GM18868 (cell line): ENCODE measurements around the gene PRMT1.
A peak's percentile ranks its signal among the peaks of the same experiment; 100 is the strongest.

Source experiments
- ATAC-seq: cut with Tn5 transposase; IDR thresholded peaks from one replicate; pipeline ENCODE4 v1.9.1; 2021; ENCODE audit warnings: mild to moderate bottlenecking, moderate library complexity; ENCODE audit not compliant: unreplicated experiment

Gene PRMT1

GRCh38 chr19:49651029-49651819 is 25.8 kb upstream of the PRMT1 start:
- ATAC-seq, result no peak

DNA sequence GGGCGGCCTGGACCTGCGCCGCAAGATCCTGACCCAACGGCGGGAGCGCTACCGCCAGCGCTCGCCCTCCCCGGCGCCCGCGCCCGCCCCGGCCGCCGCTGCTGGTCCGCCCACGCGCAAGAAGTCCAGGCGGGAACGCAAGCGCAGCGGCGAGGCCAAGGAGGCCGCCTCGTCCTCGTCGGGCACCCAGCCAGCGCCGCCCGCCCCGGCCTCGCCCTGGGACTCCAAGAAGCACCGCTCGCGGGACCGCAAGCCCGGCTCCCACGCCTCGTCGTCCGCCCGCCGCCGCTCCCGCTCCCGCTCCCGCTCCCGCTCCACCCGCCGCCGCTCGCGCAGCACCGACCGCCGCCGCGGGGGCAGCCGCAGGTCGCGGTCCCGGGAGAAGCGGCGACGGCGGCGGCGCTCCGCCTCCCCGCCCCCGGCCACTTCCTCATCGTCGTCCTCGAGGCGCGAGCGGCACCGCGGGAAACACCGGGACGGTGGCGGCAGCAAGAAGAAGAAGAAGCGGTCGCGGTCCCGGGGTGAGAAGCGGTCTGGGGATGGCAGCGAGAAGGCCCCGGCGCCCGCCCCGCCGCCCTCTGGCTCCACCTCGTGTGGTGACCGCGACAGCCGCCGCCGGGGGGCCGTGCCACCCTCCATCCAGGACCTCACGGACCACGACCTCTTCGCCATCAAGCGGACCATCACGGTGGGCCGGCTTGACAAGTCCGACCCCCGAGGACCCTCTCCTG is 25.1 kb upstream of the PRMT1 start:
- ATAC-seq, result no peak

GRCh38 chr19:49652551-49653465 is 24.3 kb upstream of the PRMT1 start:
- no peak for ATAC-seq

GRCh38 chr19:49653466-49653806 is 23.6 kb upstream of the PRMT1 start:
- no peak for ATAC-seq

DNA sequence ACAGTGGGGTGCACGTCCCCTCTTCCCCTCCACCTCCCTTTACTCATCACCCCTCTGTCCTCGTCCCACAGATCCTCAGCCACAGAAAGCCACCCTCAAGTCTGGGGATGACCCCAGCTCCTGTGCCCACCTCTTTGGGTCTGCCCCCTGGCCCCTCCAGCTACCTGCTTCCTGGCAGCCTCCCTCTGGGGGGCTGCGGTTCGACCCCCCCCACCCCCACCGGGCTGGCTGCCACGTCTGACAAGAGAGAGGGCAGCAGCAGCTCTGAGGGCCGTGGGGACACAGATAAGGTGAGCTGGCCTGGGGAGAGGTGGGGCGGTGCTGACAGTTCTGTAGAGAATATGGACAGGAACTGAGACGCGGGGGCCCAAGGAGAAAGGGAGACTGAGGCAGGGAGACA is 22.5 kb upstream of the PRMT1 start:
- no peak for ATAC-seq

- no peak for ATAC-seq
These were observed 21.3 kb upstream of the PRMT1 start for GRCh38 chr19:49655570-49656455.

DNA sequence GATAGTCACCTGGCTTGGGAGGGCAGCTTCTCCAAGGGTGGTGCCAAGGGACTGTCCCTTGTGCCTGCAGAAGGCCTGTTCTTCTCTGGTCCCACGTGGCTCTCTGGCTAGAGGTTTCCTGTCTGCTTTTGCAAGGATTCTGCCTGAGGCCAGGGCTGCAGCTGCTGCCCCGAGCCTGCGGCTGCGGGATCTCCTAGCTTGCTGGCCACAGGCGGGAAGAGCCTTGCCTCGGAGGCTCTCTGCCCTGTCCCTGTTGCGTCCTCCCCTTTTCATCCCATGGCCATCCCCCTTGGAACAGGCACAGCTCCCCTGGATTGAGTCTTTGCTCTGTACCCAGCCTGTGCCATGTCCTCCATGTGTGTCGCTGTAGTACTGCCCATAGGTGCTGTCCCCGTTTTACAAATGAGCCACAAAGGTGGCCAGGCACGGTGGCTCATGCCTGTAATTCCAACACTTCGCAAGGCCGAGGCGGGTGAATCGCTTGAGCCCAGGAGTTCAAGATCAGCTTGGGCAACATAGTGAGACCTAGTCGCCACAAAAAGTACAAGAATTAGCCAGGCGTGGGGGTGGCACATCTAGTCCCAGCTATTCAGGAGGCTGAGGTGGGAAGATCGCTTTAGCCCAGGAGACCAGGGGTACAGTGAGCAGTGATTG is 20.5 kb upstream of the PRMT1 start:
- no peak for ATAC-seq

DNA sequence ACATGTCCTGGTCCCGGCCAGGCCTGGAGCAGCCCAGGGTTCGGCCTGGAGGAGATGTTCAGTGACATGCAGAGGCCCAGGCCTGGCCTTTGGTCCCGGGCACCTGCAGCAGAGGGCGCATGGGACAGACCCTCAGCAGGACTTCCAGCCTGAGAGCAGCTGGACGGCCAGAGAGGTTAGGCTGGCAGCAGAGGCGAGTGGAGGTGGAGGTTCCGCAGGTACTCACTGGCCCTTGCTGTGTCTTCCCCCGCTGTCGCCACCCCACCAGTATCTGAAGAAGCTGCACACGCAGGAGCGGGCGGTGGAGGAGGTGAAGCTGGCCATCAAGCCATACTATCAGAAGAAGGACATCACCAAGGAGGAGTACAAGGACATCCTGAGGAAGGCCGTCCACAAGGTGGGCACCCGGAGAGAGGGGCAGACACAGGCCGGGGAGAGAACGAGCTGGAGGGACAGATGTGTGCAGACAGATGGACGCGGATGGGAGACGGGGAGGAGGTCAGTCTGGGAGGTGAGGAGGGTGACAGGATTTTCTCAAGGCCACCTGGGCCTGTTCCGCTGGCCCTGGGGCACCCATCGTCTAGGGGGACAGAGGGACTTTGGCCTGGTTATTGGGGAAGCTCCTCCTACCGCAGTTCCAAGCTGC is 19.5 kb upstream of the PRMT1 start:
- ATAC-seq, result no peak

DNA sequence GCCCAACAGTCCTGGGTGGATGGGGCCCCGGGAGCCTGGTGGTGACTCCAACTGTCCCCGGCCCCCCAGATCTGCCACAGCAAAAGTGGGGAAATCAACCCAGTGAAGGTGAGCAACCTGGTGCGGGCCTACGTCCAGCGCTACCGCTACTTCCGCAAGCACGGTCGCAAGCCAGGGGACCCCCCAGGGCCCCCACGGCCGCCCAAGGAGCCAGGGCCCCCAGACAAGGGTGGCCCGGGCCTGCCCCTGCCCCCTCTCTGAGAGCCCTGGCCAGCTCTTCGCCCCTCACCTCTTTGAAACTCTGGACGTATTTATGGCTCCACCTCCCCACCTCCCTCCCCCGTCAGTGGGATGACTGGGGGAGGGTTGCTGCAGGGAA is 18.9 kb upstream of the PRMT1 start:
- no peak for ATAC-seq

DNA sequence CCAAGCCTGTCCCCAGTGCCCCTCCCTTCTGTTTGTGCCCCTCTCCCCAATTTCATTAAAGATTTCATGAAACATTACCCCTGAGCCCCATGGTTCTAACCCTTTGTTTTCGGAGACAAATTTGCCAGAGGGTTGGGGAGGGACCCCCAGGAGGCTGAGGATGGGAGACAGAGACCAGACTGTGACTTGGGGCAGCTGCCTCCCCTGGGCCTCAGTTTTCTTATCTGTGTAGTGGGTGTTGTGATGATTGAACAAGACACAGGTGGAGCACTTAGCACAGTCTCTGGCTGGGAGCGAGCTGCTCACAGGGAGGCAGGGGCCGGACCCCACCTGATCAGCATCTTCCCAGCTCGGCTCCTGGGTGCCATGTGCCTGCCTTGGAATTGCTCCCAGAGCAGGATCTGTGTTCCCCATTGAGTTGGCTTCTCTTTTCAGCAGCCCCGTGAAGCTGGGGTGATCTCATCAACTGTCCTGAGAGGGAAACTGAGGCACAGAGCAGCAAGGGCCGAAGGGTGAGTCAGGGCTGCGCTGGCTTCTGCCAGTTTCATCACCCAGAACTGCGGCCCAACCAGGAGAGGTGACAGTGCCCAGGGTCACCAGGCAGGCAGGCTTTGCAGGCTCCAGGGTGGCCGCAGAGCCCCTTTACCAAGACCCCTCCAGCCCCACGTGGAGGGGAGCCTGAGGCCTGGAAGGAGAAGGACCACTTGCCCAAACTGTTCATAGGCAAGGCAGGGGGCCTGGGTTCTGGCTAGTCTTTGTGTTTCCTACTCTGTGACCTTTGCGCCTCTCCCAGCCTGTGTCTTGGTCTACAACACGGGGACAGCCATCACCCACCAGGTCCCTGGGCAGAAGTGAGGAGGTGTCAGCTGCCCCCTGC is 18.3 kb upstream of the PRMT1 start:
- no peak for ATAC-seq

DNA sequence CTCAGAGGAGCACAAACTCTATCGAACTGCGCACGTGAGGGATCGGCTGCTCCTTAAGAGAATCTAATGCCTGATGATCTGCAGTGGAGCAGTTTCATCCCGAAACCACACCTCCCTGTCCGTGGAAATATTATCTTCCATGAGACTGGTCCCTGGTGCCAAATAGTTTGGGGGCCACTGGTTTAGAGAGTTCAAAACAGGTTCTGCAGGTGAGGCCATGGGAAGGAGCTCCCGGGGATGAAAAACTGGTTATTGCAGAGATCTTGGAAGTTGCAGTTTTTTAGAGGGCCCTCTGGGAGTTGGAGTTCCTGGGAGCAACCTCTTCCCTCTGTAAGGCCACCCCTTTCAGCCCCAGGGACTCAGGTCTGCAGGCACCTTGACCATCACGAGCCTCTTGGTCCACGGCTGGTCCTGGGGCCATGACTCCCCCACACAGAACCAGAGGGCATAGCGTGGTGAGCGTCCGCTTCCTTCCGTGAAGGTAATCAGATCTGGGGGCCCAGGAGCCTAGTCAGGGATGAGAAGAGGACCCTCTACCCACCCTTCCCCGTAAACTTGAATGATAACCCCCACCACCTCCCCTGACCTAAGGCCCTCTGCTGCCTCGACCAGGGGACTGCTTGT is 16.6 kb upstream of the PRMT1 start:
- ATAC-seq, result no peak

- no peak for ATAC-seq
These were observed 15.1 kb upstream of the PRMT1 start for GRCh38 chr19:49662011-49662410.

GRCh38 chr19:49663224-49663623 is 13.8 kb upstream of the PRMT1 start:
- no peak for ATAC-seq

GRCh38 chr19:49664171-49665035 is 12.7 kb upstream of the PRMT1 start:
- no peak for ATAC-seq

DNA sequence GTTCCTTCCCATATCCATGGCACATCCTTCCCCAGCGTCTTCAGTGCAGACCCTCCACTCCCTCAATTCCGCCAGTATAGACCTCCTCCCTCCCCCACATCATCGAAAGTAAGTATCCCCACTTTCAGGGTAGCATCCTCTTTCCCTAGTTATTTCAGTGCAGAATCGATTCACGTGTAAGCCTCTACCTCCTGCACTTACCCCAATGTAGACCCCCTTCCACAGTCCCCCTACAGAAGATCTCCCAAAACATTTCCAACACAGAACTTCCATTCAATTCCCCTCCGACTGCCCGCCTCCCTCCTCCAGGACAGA is 12.1 kb upstream of the PRMT1 start:
- ATAC-seq, result no peak

GRCh38 chr19:49665351-49666119 is 11.5 kb upstream of the PRMT1 start, which contains the start of the genes BCL2L12 and IRF3:
BCL2L12 (plus strand) TSS chr19:49665933; CDS start chr19:49666693, 760 bp downstream.
IRF3 (minus strand) TSS chr19:49665857; CDS start chr19:49664838, 1,019 bp downstream.
- peak; percentile 79 for ATAC-seq

DNA sequence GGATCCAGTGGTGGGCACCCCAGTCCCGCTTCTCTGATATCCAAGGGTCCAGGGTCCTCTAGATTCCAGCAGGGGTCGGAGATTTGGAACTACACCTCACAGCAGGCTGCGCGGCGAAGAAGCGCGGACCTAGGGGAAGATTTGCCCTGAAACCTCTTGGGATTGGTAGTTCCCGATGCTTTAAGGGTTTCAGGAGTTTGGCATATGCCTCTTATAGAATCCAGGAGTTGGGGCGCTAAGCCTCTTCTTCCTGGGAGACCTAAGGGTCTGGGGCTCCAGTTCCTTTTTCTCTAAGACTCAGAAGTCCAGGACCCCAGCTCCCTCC is 11.0 kb upstream of the PRMT1 start:
- ATAC-seq, result no peak
